Omental fat pad (tissue), 4 donors: ENCODE results near the gene URB1. TPM values are rescaled to one million over a fixed set of nuclear protein-coding genes. Genes with fewer than 3 reads are reported as not detected.
"Not testable (repeated sequence)": the region's sequence is repeated elsewhere in the genome, so short reads cannot be mapped to it uniquely, and the experiment has no call there.

Experiments used
- ATAC-seq: fragments of 150-250 bp; one replicate; pipeline ENCODE4 v1.9.1; 2016; ENCODE audit warnings: mild to moderate bottlenecking, moderate library complexity; ENCODE audit not compliant: low FRiP score
- DNase-seq: peaks from one replicate; pipeline ENCODE4 v3.0.0-alpha.2; 2019; ENCODE audit warnings: low spot score
- total RNA-seq, 4 donors: library from RNA; depleted of rRNA; stranded (reverse); fragments of >200 nt; gene quantifications; one replicate each; pipeline ENCODE4 v1.1.0, GENCODE V29; 2016
- TF ChIP-seq, protein P1 (sequence below), 3 donors: fragments of 450-650 bp; IDR thresholded peaks; one replicate each; pipeline ENCODE4 v1.5.1; 2016 to 2017; ENCODE audit warnings: antibody characterized with exemption in 3 of 3, mild to moderate bottlenecking in 3 of 3, moderate library complexity in 2 of 3

The URB1 gene
- total RNA-seq, 4 donors from 2014 or later: 17.3 to 48.5 (median 17.4) TPM

DNA sequence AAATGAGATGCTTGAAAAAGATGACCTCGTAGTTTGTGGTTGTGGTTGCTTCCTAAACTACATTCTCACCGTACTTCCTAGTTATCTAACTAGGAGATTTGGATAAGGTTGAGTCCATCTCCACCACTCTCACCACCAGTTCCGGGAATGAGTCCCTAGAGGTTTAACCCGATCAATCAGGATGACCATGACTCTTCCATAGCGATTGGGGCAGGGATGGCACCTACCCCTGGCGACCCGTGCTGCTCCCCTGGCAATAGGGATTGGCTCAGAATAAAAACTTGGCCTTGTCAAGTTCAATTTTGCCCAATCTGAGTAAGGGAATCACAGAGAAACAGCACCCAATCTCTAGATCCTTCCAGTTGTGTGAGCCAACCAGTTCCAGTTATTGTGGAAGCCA lies 111.3 kb downstream of the URB1 start:
- DNase-seq (no peak), ATAC-seq (no peak)
- TF ChIP-seq, protein P1, sequence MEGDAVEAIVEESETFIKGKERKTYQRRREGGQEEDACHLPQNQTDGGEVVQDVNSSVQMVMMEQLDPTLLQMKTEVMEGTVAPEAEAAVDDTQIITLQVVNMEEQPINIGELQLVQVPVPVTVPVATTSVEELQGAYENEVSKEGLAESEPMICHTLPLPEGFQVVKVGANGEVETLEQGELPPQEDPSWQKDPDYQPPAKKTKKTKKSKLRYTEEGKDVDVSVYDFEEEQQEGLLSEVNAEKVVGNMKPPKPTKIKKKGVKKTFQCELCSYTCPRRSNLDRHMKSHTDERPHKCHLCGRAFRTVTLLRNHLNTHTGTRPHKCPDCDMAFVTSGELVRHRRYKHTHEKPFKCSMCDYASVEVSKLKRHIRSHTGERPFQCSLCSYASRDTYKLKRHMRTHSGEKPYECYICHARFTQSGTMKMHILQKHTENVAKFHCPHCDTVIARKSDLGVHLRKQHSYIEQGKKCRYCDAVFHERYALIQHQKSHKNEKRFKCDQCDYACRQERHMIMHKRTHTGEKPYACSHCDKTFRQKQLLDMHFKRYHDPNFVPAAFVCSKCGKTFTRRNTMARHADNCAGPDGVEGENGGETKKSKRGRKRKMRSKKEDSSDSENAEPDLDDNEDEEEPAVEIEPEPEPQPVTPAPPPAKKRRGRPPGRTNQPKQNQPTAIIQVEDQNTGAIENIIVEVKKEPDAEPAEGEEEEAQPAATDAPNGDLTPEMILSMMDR (IDR thresholded peaks at IDR 0.05): no peak

DNA sequence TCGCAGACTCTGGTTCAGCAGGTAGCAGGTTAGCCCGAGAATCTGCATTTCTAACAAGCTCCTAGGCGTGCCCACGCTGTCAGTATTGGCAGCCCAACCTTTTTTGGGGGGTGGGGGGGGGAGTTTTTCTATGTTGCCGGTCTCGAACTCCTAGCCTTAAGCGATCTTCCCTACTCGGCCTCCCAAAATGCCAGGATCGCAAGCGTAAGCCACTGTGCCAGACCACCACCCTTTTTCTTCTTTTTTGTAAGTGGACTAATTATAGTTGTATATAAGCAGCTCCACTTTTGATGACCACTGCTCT lies 113.5 kb downstream of the URB1 start:
- ATAC-seq (no peak), DNase-seq (no peak)
- TF ChIP-seq, protein P1 (IDR thresholded peaks at IDR 0.05): no peak

DNA sequence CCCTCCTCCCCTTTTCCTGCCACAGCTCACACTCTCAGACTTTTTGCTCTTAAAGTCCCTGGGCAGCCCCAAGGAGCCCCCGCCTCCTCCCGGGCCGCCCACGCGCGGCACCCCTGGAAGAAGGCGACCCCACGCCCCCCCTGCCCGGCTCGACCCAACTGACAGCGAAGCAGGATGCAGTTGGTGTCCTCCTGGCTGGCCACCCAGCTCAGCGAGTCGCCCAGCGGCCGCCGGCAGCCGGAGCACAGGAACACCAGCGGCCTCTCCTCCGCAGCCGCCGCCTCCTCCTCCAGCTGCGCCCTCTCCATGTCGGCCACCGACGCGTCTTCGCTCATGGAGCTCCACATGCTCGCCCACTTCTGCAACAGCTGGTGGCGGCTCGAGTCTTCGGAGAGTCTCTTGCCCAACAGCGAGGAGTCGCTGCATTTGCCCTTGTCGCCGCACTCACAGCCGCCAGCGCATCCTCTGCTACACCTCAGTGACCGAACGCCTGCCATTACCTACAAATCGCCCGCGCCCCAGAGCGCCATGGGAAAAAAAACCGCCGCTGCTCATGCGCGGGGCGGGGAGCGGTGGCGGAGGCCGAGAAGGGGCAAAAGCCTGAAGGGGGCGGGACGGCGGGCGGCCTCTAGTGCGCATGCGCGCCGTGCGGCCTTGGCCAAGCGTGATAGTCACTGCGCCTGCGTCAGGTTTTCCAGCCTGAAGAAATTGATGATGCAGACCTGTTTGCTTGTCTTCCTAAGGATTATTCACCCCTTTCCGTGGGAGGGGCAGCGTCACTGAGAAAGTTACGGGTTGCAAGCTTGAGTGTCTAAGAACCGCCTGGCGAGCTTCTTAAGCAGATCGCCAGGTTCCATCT lies 114.1 kb downstream of the URB1 start, which contains the start of gene MIS18A:
MIS18A (minus strand) TSS at position 532 of the 859 bp plus-strand sequence; CDS start at position 497, 35 bp downstream.
- TF ChIP-seq, protein P1 (IDR thresholded peaks at IDR 0.05): no peak
- ATAC-seq: peak; percentile 95
- DNase-seq: peak; percentile 87

DNA sequence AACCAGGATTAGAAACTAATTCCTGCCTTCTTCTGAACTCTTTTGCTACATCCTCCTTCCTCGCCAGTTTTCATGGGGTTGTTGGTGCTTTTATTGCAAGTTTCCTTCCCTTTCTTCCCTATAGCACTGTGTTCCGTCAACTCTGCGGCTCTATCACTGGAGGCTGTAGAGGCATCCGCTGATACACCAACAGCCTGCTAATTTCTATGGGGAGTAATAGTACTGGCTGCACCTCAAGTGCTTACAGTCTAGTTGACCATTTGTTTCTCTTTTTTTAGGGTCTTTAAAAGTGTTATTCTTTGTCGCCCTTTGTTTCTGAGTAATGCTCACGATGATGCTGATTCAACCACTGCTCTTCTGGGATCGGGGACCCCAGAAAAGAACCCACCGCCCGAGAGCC lies 114.7 kb downstream of the URB1 start:
- ATAC-seq (no peak), DNase-seq (no peak)
- TF ChIP-seq, protein P1 (IDR thresholded peaks at IDR 0.05): no peak

DNA sequence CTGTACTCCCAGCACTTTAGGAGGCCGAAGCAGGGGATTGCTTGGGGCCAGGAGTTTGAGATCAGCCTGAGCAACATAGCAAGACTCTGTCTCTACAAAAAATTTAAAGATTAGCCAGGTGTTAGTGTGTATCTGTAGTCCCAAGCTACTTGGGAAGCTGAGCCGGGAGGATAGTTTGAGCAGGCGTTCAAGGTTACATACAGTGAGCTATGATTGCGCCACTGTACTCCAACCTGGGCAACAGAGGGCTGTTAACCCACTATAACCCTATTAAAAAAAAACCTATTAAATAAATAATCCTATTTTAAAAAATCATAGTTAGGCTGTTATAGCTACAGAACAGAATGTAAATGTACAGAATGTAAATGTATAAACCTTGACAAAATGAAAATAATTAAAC lies 116.1 kb downstream of the URB1 start:
- TF ChIP-seq, protein P1 (IDR thresholded peaks at IDR 0.05): no peak
- DNase-seq (no peak), ATAC-seq (no peak)

DNA sequence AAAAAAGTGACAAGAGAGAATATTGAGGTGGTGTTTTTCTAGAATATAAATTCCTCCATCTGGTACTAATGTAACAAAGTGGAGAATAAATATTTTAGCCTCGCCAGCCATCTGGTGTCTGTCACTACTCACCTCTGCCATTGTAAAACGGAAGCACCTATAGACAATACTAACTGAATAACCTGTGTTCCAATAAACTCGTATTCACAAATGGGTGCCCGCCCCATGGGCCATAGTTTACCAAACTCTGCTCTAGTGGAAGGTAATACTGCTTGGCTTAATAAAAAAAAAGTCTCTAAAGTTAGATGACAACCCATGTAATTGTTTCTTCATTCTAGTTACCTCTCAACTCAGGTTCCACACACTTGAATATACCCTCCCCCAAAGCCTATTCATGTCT lies 122.1 kb downstream of the URB1 start:
- no peak for ATAC-seq
- no peak for DNase-seq
- TF ChIP-seq, protein P1 (IDR thresholded peaks at IDR 0.05): no peak

DNA sequence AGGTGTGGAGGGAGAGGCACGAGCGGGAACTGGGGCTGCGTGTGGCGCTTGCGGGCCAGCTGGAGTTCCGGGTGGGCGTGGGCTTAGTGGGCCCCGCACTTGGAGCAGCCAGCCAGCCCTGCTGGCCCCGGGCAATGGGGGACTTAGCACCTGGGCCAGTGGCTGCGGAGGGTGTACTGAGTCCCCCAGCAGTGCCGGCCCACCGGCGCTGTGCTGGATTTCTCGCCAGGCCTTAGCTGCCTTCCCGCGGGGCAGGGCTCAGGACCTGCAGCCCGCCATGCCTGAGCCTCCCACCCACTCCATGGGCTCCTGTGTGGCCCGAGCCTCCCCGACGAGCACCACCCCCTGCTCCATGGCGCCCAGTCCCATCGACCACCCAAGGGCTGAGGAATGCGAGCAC lies 127.5 kb downstream of the URB1 start:
- ATAC-seq, DNase-seq: not testable (repeated sequence)
